Mucosa of stomach (tissue), 1 donor: ENCODE data around the gene SLC39A11.

ENCODE experiments used
- H3K27me3 ChIP-seq: one replicate; pipeline ENCODE4 v1.7.0; 2013; ENCODE audit warnings: mild to moderate bottlenecking, low read length; ENCODE audit not compliant: control insufficient read depth, insufficient read depth
- H3K36me3 ChIP-seq: one replicate; pipeline ENCODE4 v1.7.0; 2013; ENCODE audit warnings: low read length; ENCODE audit not compliant: control insufficient read depth, insufficient read depth
- H3K4me1 ChIP-seq: one replicate; pipeline ENCODE4 v1.7.0; 2013; ENCODE audit warnings: mild to moderate bottlenecking, low read length; ENCODE audit not compliant: control insufficient read depth, insufficient read depth
- H3K4me3 ChIP-seq: one replicate; pipeline ENCODE4 v1.7.0; 2013; ENCODE audit warnings: low read length
- H3K9ac ChIP-seq: one replicate; pipeline ENCODE4 v1.7.0; 2013; ENCODE audit warnings: mild to moderate bottlenecking, low read length, moderate library complexity
- H3K9me3 ChIP-seq: one replicate; pipeline ENCODE4 v1.7.0; 2013; ENCODE audit warnings: mild to moderate bottlenecking, low read length, moderate library complexity; ENCODE audit not compliant: control insufficient read depth
- donor health status: Pancreatic carcinoma.

The SLC39A11 gene

DNA sequence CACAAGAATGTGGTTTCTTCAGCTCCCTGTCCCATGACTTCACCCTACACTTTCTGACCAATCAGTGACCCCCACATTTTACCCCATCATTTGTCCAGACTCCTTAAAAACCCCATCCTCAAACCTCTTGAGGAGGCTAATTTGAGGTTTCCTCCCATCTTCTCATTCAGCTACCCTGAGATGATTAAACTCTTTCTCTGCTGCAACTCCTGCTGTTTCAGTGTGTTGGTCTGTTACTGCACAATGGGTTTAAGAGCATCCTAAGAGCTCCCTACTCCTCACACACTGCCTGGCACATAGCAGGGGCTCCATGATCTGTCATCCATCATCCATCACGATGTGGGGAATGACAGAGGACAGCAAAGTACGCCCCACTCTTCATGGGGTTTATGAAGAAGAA, 212.6 kb downstream of the SLC39A11 start:
- Histone ChIP-seq H3K27me3 (no peaks in the 10 kb centered on the region), H3K4me3 (no peak overlapping the region), H3K4me1 (no peaks in the 10 kb centered on the region), H3K36me3 (no peaks in the 10 kb centered on the region), H3K9me3 (no peaks in the 10 kb centered on the region), H3K9ac (no peak overlapping the region)

DNA sequence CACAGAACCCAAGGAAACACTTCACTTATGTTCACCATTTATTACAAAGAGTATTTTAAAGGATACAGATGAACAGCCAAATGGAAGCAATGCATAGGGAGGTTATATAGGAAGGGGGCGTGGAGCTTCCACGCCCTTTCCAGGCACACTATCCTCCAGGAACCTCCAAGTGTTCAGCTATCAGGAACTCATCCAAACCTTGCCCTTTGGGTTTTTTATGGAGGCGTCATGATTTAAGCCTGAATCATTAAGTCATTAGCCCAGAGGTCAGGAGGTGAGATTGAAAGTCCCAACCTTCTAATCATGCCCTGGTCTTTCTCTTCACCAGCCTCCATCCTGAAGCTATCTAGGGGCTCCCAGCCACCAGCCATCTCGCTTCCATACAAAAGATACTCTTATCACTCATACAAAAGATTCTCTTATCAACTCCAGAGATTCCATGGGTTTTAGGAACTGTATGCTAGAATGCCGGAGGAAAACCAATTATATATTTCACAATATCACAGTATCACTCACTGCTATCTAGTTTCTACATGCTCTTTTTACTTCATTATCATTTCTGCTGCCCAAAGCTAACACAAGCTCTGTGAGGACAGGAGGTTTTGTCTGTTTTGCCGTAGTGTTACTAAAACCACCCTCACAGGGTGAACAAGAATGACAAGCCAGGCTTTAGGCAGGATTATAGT, 213.4 kb downstream of the SLC39A11 start:
- no peaks in the 10 kb centered on the region for H3K9me3 ChIP-seq
- H3K4me1 ChIP-seq = no peaks in the 10 kb centered on the region
- H3K36me3 ChIP-seq = no peaks in the 10 kb centered on the region
- no peaks in the 10 kb centered on the region for H3K27me3 ChIP-seq
- H3K4me3 ChIP-seq = no peak overlapping the region
- H3K9ac ChIP-seq = no peak overlapping the region

DNA sequence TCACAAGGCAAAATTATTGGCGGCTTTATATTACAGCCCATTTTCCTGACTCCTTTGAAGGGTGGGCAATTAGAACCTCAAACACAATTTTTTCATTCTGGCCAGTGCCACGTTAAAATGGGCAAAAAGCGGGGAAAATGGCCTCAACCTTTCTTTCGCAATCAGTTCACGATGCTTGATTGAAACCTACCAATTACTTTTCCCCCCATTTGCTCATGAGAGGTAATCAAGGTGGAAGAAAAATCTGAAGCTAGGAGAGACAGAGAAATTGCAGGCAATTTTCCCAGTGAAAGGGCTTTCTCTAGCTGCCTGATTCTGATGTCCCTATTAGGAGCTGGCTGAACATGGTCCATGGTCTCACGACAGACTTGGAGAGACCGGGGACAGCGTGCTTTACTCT, 215.1 kb downstream of the SLC39A11 start:
- Histone ChIP-seq H3K9ac (no peak overlapping the region), H3K9me3 (no peaks in the 10 kb centered on the region), H3K36me3 (no peaks in the 10 kb centered on the region), H3K4me3 (no peak overlapping the region), H3K27me3 (no peaks in the 10 kb centered on the region), H3K4me1 (no peaks in the 10 kb centered on the region)

DNA sequence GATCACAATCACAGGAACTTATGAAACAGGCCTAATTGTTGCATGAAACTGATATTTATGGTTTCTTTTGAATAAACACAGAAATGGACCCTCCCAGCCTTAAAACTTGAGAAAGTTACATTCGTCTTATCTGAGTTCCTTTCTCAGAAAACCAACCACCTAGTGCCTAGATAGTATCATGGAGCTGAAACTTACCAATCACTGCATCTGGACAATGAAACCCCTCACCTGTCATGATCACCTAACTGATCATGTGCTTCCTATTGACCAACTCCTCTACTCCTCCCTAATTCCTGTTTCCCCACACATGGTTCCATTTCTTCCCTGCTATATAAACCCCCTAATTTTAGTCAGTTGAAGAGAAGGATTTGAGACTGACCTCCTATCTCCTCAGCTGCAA, 216.1 kb downstream of the SLC39A11 start:
- H3K9me3 ChIP-seq = no peaks in the 10 kb centered on the region
- no peak overlapping the region for H3K9ac ChIP-seq
- no peak overlapping the region for H3K4me3 ChIP-seq
- no peaks in the 10 kb centered on the region for H3K4me1 ChIP-seq
- H3K36me3 ChIP-seq = no peaks in the 10 kb centered on the region
- no peaks in the 10 kb centered on the region for H3K27me3 ChIP-seq

DNA sequence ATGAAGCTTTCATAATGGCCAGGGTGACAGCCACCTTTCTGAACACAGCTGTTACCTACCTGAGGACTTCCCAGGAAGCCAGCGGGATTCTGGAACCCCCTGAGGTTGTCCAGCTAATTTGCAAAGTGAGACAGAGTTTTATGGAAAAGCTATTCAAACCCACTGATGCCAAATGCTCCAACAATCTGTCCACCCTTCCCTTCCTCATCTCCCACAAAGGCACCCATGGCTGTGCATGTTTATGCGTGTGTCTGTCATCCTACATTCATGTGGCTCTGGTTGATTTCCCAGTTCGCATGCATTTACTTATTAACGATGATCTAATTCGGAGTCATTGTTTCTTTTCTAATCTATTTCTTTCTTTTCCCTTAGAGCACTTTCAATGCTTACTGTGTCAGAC, 217.1 kb downstream of the SLC39A11 start:
- Histone ChIP-seq H3K27me3 (no peaks in the 10 kb centered on the region), H3K9me3 (no peaks in the 10 kb centered on the region), H3K9ac (no peak overlapping the region), H3K36me3 (no peaks in the 10 kb centered on the region), H3K4me1 (no peaks in the 10 kb centered on the region), H3K4me3 (no peak overlapping the region)

DNA sequence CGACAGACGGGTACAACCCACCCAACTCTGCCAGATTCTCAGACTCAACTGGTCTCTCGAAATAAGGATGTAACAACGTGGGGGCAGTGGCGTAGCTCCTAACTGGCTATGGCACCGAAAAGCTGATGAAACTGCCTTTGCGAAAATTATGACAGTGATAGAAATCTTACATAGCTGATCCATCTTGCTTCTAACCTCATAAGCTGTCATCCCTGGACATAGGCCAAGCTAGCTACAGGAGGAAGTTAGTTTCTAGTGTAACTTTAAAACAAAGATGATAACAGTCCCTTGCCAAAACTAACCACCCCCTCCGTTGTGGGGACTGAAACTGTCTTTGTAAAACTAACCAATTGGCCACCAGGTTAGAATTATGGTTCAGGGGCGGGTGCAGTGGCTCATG, 220.1 kb downstream of the SLC39A11 start:
- H3K9me3 ChIP-seq = no peaks in the 10 kb centered on the region
- H3K4me3 ChIP-seq = no peak overlapping the region
- H3K9ac ChIP-seq = no peak overlapping the region
- no peaks in the 10 kb centered on the region for H3K4me1 ChIP-seq
- H3K36me3 ChIP-seq = no peaks in the 10 kb centered on the region
- no peaks in the 10 kb centered on the region for H3K27me3 ChIP-seq

DNA sequence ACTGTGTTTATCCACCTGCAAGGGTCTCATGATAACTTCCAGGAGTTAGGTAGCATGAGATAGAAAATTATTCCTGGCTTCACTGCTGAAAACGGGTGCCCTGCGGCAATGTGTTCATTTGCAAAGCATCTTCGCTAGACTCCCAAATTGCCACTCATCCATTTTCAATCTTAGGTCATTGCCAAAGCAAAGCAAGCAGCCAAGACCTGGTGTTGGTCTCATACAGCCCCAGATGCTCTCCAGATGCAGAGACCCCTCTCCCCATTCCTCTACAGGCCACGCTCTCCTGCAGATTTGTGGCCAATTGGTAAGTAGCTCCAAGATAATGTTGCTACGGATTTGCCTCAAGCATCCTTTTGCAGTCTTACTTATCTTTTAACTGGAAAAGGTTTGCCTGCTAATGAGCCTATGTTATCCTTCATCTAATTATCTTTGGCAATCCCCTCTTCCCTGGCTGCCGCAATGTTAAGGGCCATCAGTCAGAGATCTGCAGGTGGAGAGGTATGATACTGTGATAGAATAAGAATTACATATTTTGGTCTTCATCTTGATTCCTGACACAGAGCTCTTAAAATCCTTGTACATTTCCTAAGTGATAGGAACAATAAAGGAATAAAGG, 222.0 kb downstream of the SLC39A11 start:
- Histone ChIP-seq H3K4me1 (no peaks in the 10 kb centered on the region), H3K4me3 (no peak overlapping the region), H3K9me3 (no peaks in the 10 kb centered on the region), H3K36me3 (no peaks in the 10 kb centered on the region), H3K9ac (no peak overlapping the region), H3K27me3 (no peaks in the 10 kb centered on the region)

DNA sequence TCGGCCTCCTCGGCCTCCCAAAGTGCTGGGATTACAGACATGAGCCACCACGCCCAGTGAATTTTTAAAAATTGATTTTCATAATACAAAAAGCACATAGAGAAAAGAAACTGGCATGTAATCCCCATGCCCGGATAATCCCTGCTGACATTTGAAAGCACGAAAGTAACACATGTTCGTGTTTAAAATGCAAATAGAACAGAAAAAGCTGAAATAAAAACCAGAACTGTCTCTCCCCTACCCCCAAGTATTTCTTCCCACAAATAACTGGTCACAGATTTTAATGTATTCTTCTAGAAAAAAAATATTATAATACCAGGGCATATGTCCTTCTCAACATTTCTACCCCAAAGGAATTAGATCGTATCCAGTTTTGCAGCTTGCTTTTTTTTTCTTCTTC, 222.9 kb downstream of the SLC39A11 start:
- H3K36me3 ChIP-seq = no peaks in the 10 kb centered on the region
- no peak overlapping the region for H3K4me3 ChIP-seq

DNA sequence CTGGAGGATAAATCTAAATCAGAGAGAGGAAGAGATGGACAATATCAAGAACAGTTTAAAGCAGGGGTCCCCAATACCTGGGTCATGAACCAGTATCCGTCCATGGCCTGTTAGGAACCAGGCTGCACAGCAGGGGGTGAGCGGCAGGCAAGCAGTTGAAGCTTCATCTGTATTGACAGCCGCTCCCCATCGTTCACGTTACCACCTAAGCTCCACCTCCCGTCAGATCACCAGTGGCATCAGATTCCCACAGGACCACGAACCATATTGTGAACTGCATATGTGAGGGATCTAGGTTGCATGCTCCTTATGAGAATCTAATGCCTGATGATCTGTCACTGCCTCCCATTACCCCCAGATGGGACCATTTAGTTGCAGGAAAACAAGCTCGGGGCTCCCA, 226.5 kb downstream of the SLC39A11 start:
- no peaks in the 10 kb centered on the region for H3K9me3 ChIP-seq
- H3K4me3 ChIP-seq = no peak overlapping the region

More for the DNA sequence above, 222.9 kb downstream of the SLC39A11 start:
- Histone ChIP-seq H3K9ac (no peak overlapping the region), H3K9me3 (no peaks in the 10 kb centered on the region), H3K27me3 (no peaks in the 10 kb centered on the region), H3K4me1 (no peaks in the 10 kb centered on the region)

DNA sequence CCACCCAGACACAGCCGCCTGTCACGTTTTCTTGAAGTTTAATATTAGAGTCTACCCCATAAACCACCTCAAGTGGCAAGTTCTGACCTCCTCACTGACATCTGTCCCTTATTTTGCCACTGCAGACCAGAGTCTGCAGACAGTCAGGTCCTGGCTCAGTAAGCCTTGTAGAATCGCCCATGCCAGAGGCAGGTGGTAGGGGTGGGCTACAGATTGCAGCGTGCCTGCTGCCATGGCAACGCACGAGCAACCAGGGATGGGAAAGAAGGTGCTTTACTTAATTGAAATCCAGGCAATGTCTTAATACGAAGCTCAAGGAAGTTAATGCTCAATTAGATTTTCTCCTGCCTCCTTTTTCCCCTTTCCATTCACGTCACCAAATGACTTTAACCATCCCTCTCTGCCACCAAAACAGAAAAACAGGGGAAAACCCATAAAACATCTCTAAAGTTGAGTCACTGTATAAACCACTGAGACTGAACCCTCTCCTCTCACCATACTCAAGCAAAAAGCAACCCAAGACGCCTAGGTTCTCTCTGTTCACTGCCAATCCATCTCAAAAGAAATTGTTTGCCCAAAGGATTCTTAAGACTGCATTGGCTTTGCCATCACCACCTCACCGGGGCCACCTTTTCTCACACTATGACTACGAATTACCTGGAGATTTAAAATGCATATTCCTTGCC, 228.8 kb downstream of the SLC39A11 start:
- H3K27me3 ChIP-seq = no peaks in the 10 kb centered on the region
- no peaks in the 10 kb centered on the region for H3K36me3 ChIP-seq
- no peaks in the 10 kb centered on the region for H3K4me1 ChIP-seq
- no peak overlapping the region for H3K9ac ChIP-seq
- H3K9me3 ChIP-seq = no peaks in the 10 kb centered on the region
- H3K4me3 ChIP-seq = no peak overlapping the region

More for the DNA sequence above, 226.5 kb downstream of the SLC39A11 start:
- Histone ChIP-seq H3K27me3 (no peaks in the 10 kb centered on the region), H3K4me1 (no peaks in the 10 kb centered on the region), H3K9ac (no peak overlapping the region), H3K36me3 (no peaks in the 10 kb centered on the region)

DNA sequence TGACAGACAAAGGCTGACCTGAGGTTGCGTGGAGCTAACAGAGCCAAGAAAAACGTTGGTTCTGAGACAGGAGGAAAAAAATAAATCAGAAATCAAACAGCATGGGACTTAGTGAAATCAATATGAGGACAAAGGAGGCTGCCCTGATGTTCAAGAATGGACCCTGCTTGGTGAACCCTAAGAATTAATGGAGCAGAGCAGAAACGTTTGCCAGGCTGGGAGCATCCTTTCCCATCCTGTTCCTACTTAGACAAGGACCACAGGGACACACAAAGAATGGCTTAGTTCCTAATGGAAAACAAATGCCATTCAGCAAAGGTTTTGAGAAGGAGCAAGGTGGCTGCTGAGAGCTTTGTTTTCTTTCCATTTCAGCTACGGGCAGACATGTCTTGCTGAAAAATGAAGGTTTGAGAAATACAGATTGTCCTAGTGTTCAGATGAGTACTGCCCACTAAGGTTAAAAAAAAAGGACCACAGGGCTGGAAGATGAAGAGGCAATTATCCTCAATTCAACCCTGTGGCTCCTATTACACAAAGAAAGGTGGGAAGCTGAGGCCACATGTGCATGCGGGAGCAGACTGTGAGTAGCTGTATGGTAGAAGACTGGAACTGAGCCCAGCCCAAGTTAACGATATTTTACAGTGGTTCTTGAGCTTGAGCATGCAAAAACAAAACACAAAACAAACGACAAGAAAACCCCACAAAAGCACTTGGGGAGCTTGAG, 230.1 kb downstream of the SLC39A11 start:
- Histone ChIP-seq H3K9ac (no peak overlapping the region), H3K36me3 (no peaks in the 10 kb centered on the region), H3K27me3 (no peaks in the 10 kb centered on the region), H3K4me1 (no peaks in the 10 kb centered on the region), H3K9me3 (no peaks in the 10 kb centered on the region), H3K4me3 (no peak overlapping the region)

DNA sequence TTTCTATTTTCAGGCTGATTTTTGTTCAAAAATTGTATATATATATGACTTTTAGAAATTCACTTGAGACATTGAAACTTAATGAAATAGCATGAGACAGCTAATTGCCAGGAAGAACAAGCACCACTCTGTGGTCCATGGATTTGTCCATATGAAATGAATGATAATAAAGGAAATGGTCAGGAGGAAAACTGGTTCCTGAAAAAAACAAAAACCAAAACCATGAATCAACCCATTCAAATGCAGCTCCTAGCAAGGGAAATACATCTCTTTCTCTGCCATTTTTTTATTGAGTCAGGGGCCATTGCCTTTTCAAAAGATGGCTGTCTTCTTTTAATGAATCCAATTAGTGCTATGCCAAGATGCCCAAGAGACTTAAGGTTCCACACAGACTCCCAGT, 230.7 kb downstream of the SLC39A11 start:
- Histone ChIP-seq H3K9me3 (no peaks in the 10 kb centered on the region), H3K4me3 (no peak overlapping the region), H3K27me3 (no peaks in the 10 kb centered on the region), H3K4me1 (no peaks in the 10 kb centered on the region), H3K9ac (no peak overlapping the region), H3K36me3 (no peaks in the 10 kb centered on the region)
